Measurements from ENCODE around the gene POLR1H.
A peak's percentile ranks its signal among the peaks of the same experiment; 100 is the strongest.

Gene POLR1H

DNA sequence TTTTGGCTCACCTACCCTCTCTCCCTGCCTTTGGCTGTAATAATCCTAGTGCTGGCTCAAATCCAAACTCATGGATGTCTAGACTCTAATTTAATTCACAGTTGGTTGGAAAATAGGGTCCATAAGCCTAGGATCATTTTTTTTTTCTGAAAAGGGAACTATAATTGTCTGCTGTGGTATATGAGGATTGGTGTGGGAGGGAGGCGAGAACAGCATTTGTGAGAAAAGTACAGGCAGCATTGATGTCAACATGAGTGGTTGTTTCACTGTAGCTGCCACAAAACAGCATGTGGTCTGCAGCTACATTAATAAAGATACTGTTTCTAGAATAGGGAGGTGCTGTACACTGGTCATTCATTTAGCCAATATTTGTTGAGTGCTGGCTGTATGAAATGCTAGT, 18.6 kb upstream of the POLR1H start:
- peak; percentile 30 for DNase-seq (ENCODE audit: low read depth)
- no peak for TF ChIP-seq CTCF (IDR thresholded peaks at IDR 0.05; ENCODE audit: insufficient read depth, low read depth, low read length, missing control alignments)
- no peak overlapping the region for H3K4me3 ChIP-seq (ENCODE audit: low read depth, low read length)

GRCh38 chr6:30042914-30043313, 18.2 kb upstream of the POLR1H start:
- peak; percentile 28 for DNase-seq (ENCODE audit: low read depth)
- no peak overlapping the region for H3K4me3 ChIP-seq (ENCODE audit: low read depth, low read length)
- TF ChIP-seq CTCF (IDR thresholded peaks at IDR 0.05; ENCODE audit: insufficient read depth, low read depth, low read length, missing control alignments) = no peak

DNA sequence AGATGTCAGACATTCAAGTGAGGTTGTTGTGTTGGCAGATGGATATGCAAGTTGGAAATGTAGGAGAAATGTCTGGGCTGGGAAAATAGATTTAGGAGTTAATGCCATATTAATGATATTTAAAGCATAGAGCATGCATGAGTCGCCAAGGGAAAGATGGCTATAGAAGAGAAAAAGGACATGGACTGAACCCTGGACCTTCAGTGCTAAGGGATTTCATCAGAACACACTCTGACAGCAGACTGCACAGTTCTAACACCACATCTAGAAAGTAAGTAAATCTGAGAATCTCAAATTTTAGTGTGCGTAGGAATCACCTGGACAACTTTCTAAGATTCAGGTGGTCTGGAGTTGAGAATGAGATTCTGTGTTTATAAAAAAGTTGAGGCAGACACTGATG, 17.3 kb upstream of the POLR1H start:
- no peak for TF ChIP-seq CTCF (IDR thresholded peaks at IDR 0.05; ENCODE audit: insufficient read depth, low read depth, low read length, missing control alignments)
- H3K4me3 ChIP-seq (ENCODE audit: low read depth, low read length) = no peak overlapping the region
- no peak for DNase-seq (ENCODE audit: low read depth)

- H3K4me3 ChIP-seq (ENCODE audit: low read depth, low read length) = no peak overlapping the region
- no peak for DNase-seq (ENCODE audit: low read depth)
- TF ChIP-seq CTCF (IDR thresholded peaks at IDR 0.05; ENCODE audit: insufficient read depth, low read depth, low read length, missing control alignments) = no peak
Observed at GRCh38 chr6:30044630-30045029, 16.4 kb upstream of the POLR1H start.

GRCh38 chr6:30047220-30047619, 13.8 kb upstream of the POLR1H start:
- no peak for DNase-seq (ENCODE audit: low read depth)
- no peak overlapping the region for H3K4me3 ChIP-seq (ENCODE audit: low read depth, low read length)
- no peak for TF ChIP-seq CTCF (IDR thresholded peaks at IDR 0.05; ENCODE audit: insufficient read depth, low read depth, low read length, missing control alignments)

DNA sequence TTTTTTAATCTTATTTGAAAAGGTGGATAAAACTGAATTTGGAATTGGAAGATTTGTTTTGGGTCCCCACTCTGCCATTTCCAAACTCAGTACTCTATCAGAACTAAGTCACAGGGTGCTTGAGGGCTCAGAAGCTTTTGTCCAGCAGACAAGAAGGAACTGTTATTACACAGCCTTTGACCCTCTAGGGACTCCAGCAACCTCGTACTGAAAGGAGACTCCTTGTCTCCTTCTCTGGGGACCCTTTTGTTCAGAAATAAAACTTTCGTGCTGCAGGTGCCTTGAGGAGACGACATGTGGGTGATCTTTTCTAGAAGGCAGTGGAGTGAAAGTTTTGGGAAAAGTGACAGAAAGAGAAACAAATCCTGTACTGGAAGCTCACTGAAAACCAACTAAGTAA, 7.4 kb upstream of the POLR1H start:
- no peak for DNase-seq (ENCODE audit: low read depth)
- H3K4me3 ChIP-seq (ENCODE audit: low read depth, low read length) = no peak overlapping the region
- no peak for TF ChIP-seq CTCF (IDR thresholded peaks at IDR 0.05; ENCODE audit: insufficient read depth, low read depth, low read length, missing control alignments)

- H3K4me3 ChIP-seq (ENCODE audit: low read depth, low read length) = no peak overlapping the region
- no peak for TF ChIP-seq CTCF (IDR thresholded peaks at IDR 0.05; ENCODE audit: insufficient read depth, low read depth, low read length, missing control alignments)
- no peak for DNase-seq (ENCODE audit: low read depth)
Observed at GRCh38 chr6:30055513-30055912, 5.6 kb upstream of the POLR1H start.
